ENCODE measurements around the gene SVOPL. TPM values are rescaled to one million over a fixed set of nuclear protein-coding genes. Genes with fewer than 3 reads are reported as not detected.

Gene SVOPL
- total RNA-seq, 1 experiment from 2014 or later: 1.1 TPM

DNA sequence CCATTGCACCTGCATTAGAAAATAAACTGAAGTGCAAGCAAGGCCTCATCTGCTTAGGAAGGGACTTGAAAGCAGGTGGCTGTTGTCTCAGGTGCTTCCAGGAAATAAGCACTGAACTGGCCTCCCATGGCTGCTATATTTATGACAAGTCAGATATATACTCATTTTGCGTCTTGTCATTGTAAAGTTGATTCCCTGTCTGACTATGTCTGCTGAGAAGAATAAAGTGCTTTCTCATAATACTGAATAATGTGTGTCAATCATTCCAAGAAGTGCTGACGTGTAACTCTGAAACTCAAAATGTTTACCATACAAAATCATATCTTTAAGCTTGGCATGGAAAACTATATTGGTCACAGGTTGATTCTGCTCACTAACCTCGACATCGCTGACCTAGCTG, 44.9 kb upstream of the SVOPL start:
- no peak overlapping the region for H2AFZ ChIP-seq (ENCODE audit: low read length)
- no peaks in the 10 kb centered on the region for H4K20me1 ChIP-seq (ENCODE audit: control insufficient read depth, insufficient read depth, insufficient read length)
- no peak overlapping the region for H2BK5ac ChIP-seq (ENCODE audit: insufficient read length, low read length)
- H4K5ac ChIP-seq (ENCODE audit: insufficient read length, low read depth, low read length): no peak overlapping the region
- Mint-ChIP-seq H3K36me3 (ENCODE audit: insufficient read depth in 1 of 3, low read depth in 3 of 3) (no peaks in the 10 kb centered on the region), H3K4me3 (no peak overlapping the region), H3K27ac (no peak overlapping the region), H3K4me1 (peaks cover 5 to 12% of the 10 kb centered on the region in 2 experiments), H3K27me3 (ENCODE audit: low read depth) (no peaks in the 10 kb centered on the region; the same call in 1 of the 2 replicates), H3K9me3 (no peaks in the 10 kb centered on the region)
- no peak overlapping the region for H4K8ac ChIP-seq (replicated peaks; ENCODE audit: insufficient read length, low read depth, low read length)
- no peak overlapping the region for H3K27ac ChIP-seq (ENCODE audit: insufficient read length, low read depth, low read length)
- H3K14ac ChIP-seq (ENCODE audit: insufficient read depth, low read length): no peak overlapping the region
- no peak overlapping the region for H3K23ac ChIP-seq (ENCODE audit: insufficient read length, low read depth, low read length)
- H3K23me2 ChIP-seq (ENCODE audit: insufficient read length, low read depth, low read length, poor library complexity, severe bottlenecking): no peaks in the 10 kb centered on the region
- H3K9me3 ChIP-seq (ENCODE audit: control insufficient read depth, low read depth, low read length): no peaks in the 10 kb centered on the region
- no peak overlapping the region for H3K18ac ChIP-seq (ENCODE audit: insufficient read length, low read depth, low read length)
- DNase-seq: no peak
- no peak overlapping the region for H2BK20ac ChIP-seq (ENCODE audit: low read depth, low read length, poor library complexity, severe bottlenecking)
- no peaks in the 10 kb centered on the region for H3K79me1 ChIP-seq (ENCODE audit: insufficient read depth, low read depth, low read length, poor library complexity, severe bottlenecking)
- no peak overlapping the region for H2AK5ac ChIP-seq (ENCODE audit: insufficient read length, low read length)
- no peak overlapping the region for H3K9ac ChIP-seq (ENCODE audit: extremely low read depth, insufficient read length, low read length)
- no peak overlapping the region for H4K91ac ChIP-seq (ENCODE audit: insufficient read length, low read depth, low read length)
- no peak overlapping the region for H3K56ac ChIP-seq (ENCODE audit: insufficient read length, low read depth, low read length)
- no peak overlapping the region for H3T11ph ChIP-seq (ENCODE audit: low read length)
- WGBS (ENCODE audit: extremely low coverage, insufficient read length, low lambda C conversion rate): no CpG with 5 or more reads among the region's 4 CpGs
- no peak overlapping the region for H2BK12ac ChIP-seq (ENCODE audit: insufficient read length, low read depth, low read length)
- TF ChIP-seq, protein P1, sequence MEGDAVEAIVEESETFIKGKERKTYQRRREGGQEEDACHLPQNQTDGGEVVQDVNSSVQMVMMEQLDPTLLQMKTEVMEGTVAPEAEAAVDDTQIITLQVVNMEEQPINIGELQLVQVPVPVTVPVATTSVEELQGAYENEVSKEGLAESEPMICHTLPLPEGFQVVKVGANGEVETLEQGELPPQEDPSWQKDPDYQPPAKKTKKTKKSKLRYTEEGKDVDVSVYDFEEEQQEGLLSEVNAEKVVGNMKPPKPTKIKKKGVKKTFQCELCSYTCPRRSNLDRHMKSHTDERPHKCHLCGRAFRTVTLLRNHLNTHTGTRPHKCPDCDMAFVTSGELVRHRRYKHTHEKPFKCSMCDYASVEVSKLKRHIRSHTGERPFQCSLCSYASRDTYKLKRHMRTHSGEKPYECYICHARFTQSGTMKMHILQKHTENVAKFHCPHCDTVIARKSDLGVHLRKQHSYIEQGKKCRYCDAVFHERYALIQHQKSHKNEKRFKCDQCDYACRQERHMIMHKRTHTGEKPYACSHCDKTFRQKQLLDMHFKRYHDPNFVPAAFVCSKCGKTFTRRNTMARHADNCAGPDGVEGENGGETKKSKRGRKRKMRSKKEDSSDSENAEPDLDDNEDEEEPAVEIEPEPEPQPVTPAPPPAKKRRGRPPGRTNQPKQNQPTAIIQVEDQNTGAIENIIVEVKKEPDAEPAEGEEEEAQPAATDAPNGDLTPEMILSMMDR (conservative IDR thresholded peaks at IDR 0.05): no peak
- H3K27me3 ChIP-seq (ENCODE audit: insufficient read depth, low read length): no peaks in the 10 kb centered on the region
- H3K4me1 ChIP-seq (ENCODE audit: insufficient read depth, low read length): no peaks in the 10 kb centered on the region
- no peak overlapping the region for H3K4ac ChIP-seq (ENCODE audit: low read depth, low read length)
- no peak overlapping the region for H2BK120ac ChIP-seq (ENCODE audit: low read depth, low read length, poor library complexity, severe bottlenecking)
- no peak overlapping the region for H2BK15ac ChIP-seq (ENCODE audit: low read depth, low read length)
- H3K4me2 ChIP-seq (ENCODE audit: insufficient read depth, insufficient read length, low read length): no peak overlapping the region
- H3K79me2 ChIP-seq (ENCODE audit: insufficient read depth, low read length): no peaks in the 10 kb centered on the region
